HG03354 (cell line): Measurements from ENCODE around the gene TEAD1.

Experiments used
- ATAC-seq: cut with Tn5 transposase; IDR thresholded peaks from one replicate; pipeline ENCODE4 v1.9.1; 2021; ENCODE audit warnings: mild to moderate bottlenecking; ENCODE audit not compliant: unreplicated experiment, poor library complexity, severe bottlenecking

TEAD1 gene

GRCh38 chr11:12981676-12982522 is 307.7 kb downstream of the TEAD1 start:
- no peak for ATAC-seq

- no peak for ATAC-seq
Observed at GRCh38 chr11:12983336-12983735, 309.1 kb downstream of the TEAD1 start.

GRCh38 chr11:12986194-12986898 is 312.1 kb downstream of the TEAD1 start:
- ATAC-seq = no peak

GRCh38 chr11:12989428-12990161 is 315.4 kb downstream of the TEAD1 start:
- ATAC-seq = no peak

GRCh38 chr11:12990162-12990480 is 315.9 kb downstream of the TEAD1 start:
- no peak for ATAC-seq

- no peak for ATAC-seq
Observed at GRCh38 chr11:12991426-12991825, 317.2 kb downstream of the TEAD1 start.

GRCh38 chr11:12993626-12994025 is 319.4 kb downstream of the TEAD1 start:
- ATAC-seq = no peak
